IPS-20b (cell line): ENCODE measurements around the gene SETD3.

Source experiments
- H3K27ac ChIP-seq: one replicate; pipeline ENCODE4 v1.5.1; 2013; ENCODE audit warnings: low read length
- H3K27me3 ChIP-seq: 2 replicates; pipeline ENCODE4 v1.6.1; 2013; ENCODE audit warnings: mild to moderate bottlenecking, low read length, inconsistent platforms; ENCODE audit not compliant: insufficient read depth
- H3K36me3 ChIP-seq: 2 replicates; pipeline ENCODE4 v1.6.1; 2013; ENCODE audit warnings: low read depth, mild to moderate bottlenecking, inconsistent platforms, low read length, moderate library complexity; ENCODE audit not compliant: insufficient read depth
- H3K4me1 ChIP-seq: 2 replicates; pipeline ENCODE4 v1.6.1; 2013; ENCODE audit warnings: mild to moderate bottlenecking, control low read depth, inconsistent platforms, low read length, moderate library complexity; ENCODE audit not compliant: insufficient read depth
- H3K4me3 ChIP-seq: 2 replicates; pipeline ENCODE4 v1.5.1; 2013; ENCODE audit warnings: mild to moderate bottlenecking, low read length, inconsistent platforms
- H3K9ac ChIP-seq: 2 replicates; pipeline ENCODE4 v1.6.1; 2013; ENCODE audit warnings: low read depth, mild to moderate bottlenecking, inconsistent platforms, low read length, moderate library complexity
- H3K9me3 ChIP-seq: 2 replicates; pipeline ENCODE4 v1.6.1; 2013; ENCODE audit warnings: mild to moderate bottlenecking, low read depth, low read length, inconsistent platforms; ENCODE audit not compliant: insufficient read depth

SETD3 gene

DNA sequence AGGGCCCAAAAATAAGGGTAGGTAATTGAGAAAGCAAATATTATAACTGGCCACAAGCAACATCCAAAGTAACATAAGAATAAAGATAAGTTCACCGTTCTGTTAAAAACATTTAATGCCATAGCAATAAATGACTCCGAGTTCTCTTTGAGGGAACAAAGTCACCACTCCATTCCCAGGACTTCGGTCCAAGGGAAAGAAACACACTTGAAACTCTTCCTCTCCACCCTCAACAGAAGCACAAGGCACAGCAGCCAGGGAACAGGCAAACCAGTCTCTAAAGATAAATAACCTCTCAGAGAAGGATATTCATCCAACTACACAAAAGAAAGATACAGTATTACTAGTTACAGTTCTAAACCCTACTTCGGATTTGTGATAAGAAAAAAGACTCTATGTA, 2.5 kb downstream of the SETD3 start:
- no peak overlapping the region for H3K9ac ChIP-seq
- H3K9me3 ChIP-seq, result no peaks in the 10 kb centered on the region
- H3K4me1 ChIP-seq, result peaks cover 21% of the 10 kb centered on the region
- H3K4me3 ChIP-seq, result no peak overlapping the region
- H3K27me3 ChIP-seq, result no peaks in the 10 kb centered on the region
- H3K27ac ChIP-seq, result no peak overlapping the region
- H3K36me3 ChIP-seq, result no peaks in the 10 kb centered on the region

GRCh38 chr14:99476864-99477263, 3.8 kb downstream of the SETD3 start:
- Histone ChIP-seq H3K9me3 (no peaks in the 10 kb centered on the region), H3K4me1 (peaks cover 14% of the 10 kb centered on the region), H3K36me3 (no peaks in the 10 kb centered on the region), H3K9ac (no peak overlapping the region), H3K4me3 (no peak overlapping the region), H3K27me3 (no peaks in the 10 kb centered on the region), H3K27ac (no peak overlapping the region)

DNA sequence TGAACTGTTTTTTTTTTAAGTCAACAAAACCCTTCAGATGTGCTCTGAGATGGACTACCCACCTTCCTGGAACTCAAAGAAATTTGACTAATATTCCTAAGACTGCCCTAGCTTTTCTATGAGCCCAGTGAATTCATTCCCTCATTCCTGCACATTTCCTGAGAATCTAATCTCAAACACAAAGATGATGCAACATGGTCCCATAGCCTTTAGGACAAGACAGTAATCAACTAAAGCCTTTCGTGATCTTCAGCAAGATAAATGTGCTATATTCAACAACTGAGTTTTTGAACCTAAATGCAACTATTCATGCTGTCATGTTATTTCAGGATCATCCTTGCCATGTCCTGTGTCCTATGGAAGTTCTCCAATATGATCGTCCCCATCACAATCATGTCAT, 5.0 kb downstream of the SETD3 start:
- no peak overlapping the region for H3K9ac ChIP-seq
- no peaks in the 10 kb centered on the region for H3K9me3 ChIP-seq
- no peak overlapping the region for H3K27ac ChIP-seq
- no peak overlapping the region for H3K4me3 ChIP-seq
- peaks cover 14% of the 10 kb centered on the region for H3K4me1 ChIP-seq
- H3K27me3 ChIP-seq, result no peaks in the 10 kb centered on the region
- no peaks in the 10 kb centered on the region for H3K36me3 ChIP-seq

- no peak overlapping the region for H3K27ac ChIP-seq
- H3K36me3 ChIP-seq, result no peaks in the 10 kb centered on the region
- H3K9ac ChIP-seq, result no peak overlapping the region
- peaks cover 14% of the 10 kb centered on the region for H3K4me1 ChIP-seq
- no peak overlapping the region for H3K4me3 ChIP-seq
- no peaks in the 10 kb centered on the region for H3K27me3 ChIP-seq
- no peaks in the 10 kb centered on the region for H3K9me3 ChIP-seq
These were observed 5.5 kb downstream of the SETD3 start for GRCh38 chr14:99475179-99475578.

GRCh38 chr14:99473458-99473857, 7.2 kb downstream of the SETD3 start:
- H3K27ac ChIP-seq, result no peak overlapping the region
- H3K9ac ChIP-seq, result no peak overlapping the region
- peaks cover 17% of the 10 kb centered on the region; the same call in 1 of the 2 replicates for H3K4me1 ChIP-seq
- no peaks in the 10 kb centered on the region for H3K27me3 ChIP-seq
- H3K9me3 ChIP-seq, result no peaks in the 10 kb centered on the region
- no peak overlapping the region for H3K4me3 ChIP-seq
- H3K36me3 ChIP-seq, result no peaks in the 10 kb centered on the region

- H3K27ac ChIP-seq, result no peak overlapping the region
- no peaks in the 10 kb centered on the region for H3K27me3 ChIP-seq
- no peaks in the 10 kb centered on the region for H3K36me3 ChIP-seq
- H3K4me1 ChIP-seq, result peaks cover 17% of the 10 kb centered on the region; the same call in 1 of the 2 replicates
- no peaks in the 10 kb centered on the region for H3K9me3 ChIP-seq
- no peak overlapping the region for H3K9ac ChIP-seq
- no peak overlapping the region for H3K4me3 ChIP-seq
These were observed 7.7 kb downstream of the SETD3 start for GRCh38 chr14:99472937-99473336.

DNA sequence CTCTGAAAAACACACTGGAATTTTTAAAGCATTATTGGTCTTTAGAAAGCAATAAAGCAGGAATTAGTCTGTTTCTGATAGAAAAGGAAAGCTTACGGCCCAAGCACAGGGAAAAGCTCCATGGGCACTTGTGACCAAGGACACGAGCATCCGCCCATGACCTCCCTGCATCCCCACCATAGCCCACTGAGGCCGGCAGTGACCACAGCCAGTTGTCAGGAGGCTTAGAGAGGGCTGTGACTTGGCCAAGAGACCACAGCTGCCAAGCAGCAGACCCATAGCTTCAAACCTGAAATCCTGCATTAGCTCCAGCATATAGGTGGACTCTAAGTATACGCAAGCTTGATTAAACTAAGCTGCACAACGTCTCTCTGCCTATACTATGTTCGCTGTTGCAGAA, 8.9 kb downstream of the SETD3 start:
- no peak overlapping the region for H3K9ac ChIP-seq
- no peaks in the 10 kb centered on the region for H3K27me3 ChIP-seq
- no peaks in the 10 kb centered on the region for H3K36me3 ChIP-seq
- H3K4me3 ChIP-seq, result no peak overlapping the region
- no peaks in the 10 kb centered on the region for H3K9me3 ChIP-seq
- peaks cover 17% of the 10 kb centered on the region; the same call in 1 of the 2 replicates for H3K4me1 ChIP-seq
- no peak overlapping the region for H3K27ac ChIP-seq

GRCh38 chr14:99468836-99469592, 11.6 kb downstream of the SETD3 start:
- H3K27ac ChIP-seq, result no peak overlapping the region
- no peak overlapping the region for H3K9ac ChIP-seq
- no peaks in the 10 kb centered on the region for H3K27me3 ChIP-seq
- no peaks in the 10 kb centered on the region for H3K9me3 ChIP-seq
- H3K36me3 ChIP-seq, result peaks cover 6% of the 10 kb centered on the region; the same call in 1 of the 2 replicates
- H3K4me1 ChIP-seq, result peaks cover 12% of the 10 kb centered on the region
- H3K4me3 ChIP-seq, result no peak overlapping the region

GRCh38 chr14:99468081-99468480, 12.6 kb downstream of the SETD3 start:
- Histone ChIP-seq H3K4me3 (no peak overlapping the region), H3K4me1 (peaks cover 22% of the 10 kb centered on the region), H3K36me3 (peaks cover 6% of the 10 kb centered on the region; the same call in 1 of the 2 replicates), H3K27ac (no peak overlapping the region), H3K9me3 (no peaks in the 10 kb centered on the region), H3K9ac (no peak overlapping the region), H3K27me3 (no peaks in the 10 kb centered on the region)

DNA sequence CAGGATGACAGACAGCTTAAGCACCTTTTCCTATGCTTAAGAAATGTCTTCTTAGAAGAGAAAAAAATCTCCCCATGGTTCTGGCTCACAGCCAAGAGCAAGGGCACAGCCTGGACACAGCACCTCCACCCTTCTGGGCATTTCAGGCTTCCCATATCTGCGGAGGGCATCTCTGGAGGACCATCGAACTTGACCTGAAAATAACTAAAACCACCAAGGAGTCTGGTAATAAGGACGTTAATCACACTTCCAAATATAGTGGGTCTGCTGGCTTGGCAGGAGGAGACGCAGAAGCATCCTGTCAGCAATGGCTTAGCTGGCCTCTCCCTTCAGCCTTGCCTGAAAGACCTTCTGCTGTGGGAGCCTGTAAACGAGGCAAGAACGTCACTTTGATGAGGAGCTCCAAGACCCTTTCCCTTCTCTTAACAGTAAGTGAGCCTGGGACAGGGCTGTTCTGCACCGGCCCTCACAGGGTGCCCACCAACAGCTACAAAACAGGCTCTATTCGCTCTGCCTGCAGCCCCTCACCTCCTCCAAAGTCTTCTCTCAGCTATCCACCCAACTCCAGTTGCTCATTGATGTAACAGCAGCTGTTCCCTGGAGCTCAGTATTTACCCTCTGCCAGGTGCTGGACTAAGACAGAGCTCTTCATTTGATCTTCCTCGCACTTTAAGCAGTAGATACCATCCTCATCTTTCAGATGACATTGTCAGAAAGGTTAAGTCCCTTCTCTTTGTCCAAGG, 13.2 kb downstream of the SETD3 start:
- Histone ChIP-seq H3K27me3 (no peaks in the 10 kb centered on the region), H3K4me3 (no peak overlapping the region), H3K36me3 (peaks cover 10% of the 10 kb centered on the region; the same call in 1 of the 2 replicates), H3K9me3 (no peaks in the 10 kb centered on the region), H3K4me1 (peaks cover 27% of the 10 kb centered on the region), H3K27ac (no peak overlapping the region), H3K9ac (no peak overlapping the region)

GRCh38 chr14:99466758-99467157, 13.9 kb downstream of the SETD3 start:
- peaks cover 17% of the 10 kb centered on the region; the same call in 1 of the 2 replicates for H3K36me3 ChIP-seq
- H3K4me3 ChIP-seq, result no peak overlapping the region
- H3K9me3 ChIP-seq, result no peaks in the 10 kb centered on the region
- H3K4me1 ChIP-seq, result peaks cover 35% of the 10 kb centered on the region
- no peak overlapping the region for H3K27ac ChIP-seq
- H3K9ac ChIP-seq, result no peak overlapping the region
- no peaks in the 10 kb centered on the region for H3K27me3 ChIP-seq

GRCh38 chr14:99465288-99465687, 15.4 kb downstream of the SETD3 start:
- Histone ChIP-seq H3K4me3 (no peak overlapping the region), H3K27ac (no peak overlapping the region), H3K9ac (no peak overlapping the region), H3K9me3 (no peaks in the 10 kb centered on the region), H3K4me1 (peaks cover 45% of the 10 kb centered on the region), H3K36me3 (peaks cover 23% of the 10 kb centered on the region), H3K27me3 (no peaks in the 10 kb centered on the region)
